Measurements from ENCODE around the gene CHST15.
A peak's percentile ranks its signal among the peaks of the same experiment; 100 is the strongest.

Gene CHST15

DNA sequence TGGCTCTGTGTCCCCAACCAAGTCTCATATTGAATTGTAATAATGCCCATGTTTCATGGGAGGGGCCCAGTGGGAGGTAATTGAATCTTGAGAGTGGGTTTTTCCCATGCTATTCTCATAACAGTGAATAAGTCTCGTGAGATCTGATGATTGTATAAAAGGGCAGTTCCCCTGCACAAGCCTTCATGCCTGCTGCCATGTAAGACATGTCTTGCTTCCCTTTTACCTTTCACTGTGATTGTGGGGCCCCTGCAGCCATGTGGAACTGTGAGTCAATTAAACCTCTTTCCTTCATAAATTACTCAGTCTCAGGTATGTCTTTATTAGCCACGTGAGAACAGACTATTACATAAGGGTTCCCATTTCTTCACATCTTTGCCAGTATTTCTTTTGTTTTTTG lies 104.7 kb downstream of the CHST15 start:
- TF ChIP-seq, protein P1, sequence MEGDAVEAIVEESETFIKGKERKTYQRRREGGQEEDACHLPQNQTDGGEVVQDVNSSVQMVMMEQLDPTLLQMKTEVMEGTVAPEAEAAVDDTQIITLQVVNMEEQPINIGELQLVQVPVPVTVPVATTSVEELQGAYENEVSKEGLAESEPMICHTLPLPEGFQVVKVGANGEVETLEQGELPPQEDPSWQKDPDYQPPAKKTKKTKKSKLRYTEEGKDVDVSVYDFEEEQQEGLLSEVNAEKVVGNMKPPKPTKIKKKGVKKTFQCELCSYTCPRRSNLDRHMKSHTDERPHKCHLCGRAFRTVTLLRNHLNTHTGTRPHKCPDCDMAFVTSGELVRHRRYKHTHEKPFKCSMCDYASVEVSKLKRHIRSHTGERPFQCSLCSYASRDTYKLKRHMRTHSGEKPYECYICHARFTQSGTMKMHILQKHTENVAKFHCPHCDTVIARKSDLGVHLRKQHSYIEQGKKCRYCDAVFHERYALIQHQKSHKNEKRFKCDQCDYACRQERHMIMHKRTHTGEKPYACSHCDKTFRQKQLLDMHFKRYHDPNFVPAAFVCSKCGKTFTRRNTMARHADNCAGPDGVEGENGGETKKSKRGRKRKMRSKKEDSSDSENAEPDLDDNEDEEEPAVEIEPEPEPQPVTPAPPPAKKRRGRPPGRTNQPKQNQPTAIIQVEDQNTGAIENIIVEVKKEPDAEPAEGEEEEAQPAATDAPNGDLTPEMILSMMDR (IDR thresholded peaks at IDR 0.05) = no peak

DNA sequence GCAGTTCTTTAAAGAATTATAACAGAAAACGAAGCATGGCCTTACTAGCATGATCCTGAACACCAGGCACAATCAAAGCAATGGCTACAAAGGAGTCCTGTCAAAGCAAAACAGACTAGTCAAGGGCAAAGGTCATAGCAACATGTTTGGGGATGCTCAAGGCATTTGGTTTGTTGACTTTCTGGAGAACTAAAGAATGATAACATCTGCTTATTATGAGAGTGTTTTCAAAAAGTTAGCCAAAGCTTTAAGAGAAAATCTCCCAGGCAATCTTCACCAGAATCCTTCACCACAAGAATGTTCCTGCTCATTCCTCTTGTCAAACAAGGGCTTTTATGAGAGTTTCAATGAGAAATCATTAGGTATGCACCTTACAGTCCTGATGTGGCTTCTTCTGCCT lies 106.7 kb downstream of the CHST15 start:
- TF ChIP-seq, protein P1 (IDR thresholded peaks at IDR 0.05) = no peak

DNA sequence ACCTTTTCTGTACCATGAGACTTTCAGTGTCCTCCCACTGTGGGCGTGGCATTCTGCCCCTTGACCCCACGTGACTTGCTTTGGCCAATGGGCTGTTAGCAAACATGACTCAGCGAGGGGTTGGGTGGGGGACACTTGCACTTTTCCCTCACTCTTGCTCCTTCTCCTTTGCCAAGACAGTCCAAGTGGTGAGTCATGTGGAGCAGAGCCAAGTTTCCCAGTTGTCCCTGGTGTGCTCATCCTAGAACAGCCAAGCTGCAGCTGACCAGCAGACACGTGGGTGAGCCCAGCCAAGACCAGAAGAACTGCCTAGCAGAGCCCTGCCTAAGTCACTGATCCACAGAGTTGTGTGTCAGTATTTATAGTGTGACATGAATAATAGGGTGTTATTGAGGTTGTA lies 119.0 kb downstream of the CHST15 start:
- TF ChIP-seq, protein P1 (IDR thresholded peaks at IDR 0.05) = no peak

DNA sequence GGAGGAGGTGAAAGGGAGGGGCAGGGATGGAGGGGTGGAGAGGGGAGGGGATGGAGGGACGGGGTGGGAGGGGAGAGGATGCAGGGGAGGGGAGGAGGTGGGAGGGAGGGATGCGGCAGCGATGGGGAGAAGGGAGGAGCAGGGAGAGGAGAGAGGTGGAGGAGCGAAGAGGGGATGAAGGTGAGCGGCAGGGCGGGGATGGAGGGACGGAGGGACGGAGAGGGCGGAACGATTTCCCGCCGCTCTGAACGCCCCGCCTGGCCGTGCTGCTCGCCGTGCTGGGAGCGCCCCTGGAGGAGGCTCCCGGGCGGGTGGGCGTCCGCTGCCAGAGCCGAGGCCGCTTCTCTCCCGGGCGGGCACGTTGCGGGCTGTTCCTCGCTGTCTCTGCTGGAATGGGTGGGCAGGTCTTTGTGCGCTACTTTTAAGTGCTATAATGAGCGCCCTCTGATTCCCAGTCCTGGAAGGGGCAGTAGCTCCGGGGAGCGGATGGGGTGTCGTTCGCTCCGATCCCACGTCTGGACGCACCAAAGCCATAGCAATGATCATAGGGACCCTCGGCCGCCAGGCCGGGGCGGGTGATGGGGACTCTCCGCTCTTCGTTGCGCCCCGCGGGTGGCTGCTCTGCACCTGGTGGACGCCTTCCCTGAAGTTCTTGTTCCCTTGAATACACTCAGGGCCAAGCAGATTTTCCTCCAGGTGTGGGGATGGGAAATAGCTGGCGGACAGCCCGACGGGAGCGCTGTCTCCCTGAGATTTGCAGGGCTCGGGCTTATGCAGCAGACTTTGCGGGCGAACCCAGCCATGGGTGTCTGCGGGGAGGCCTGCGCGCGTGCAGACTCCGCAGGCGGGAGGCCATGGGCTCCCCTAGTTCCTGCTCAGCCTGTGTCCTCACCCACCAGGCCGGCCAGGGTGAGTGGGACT lies 120.7 kb downstream of the CHST15 start:
- TF ChIP-seq, protein P1 (IDR thresholded peaks at IDR 0.05) = no peak

DNA sequence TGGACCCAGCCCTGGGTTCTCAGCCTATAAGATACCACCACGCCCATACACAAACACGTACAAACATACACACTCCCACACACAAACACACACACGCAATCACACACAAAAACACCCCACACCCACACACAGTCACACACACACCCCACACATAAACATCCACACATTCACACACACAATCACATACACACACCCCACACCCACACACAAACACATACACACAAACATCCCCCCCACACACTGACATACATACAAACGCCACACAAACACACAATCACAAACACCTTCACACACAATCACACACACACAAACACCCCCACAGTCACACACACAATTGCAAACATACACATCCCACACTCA lies 122.5 kb downstream of the CHST15 start:
- TF ChIP-seq, protein P1 (IDR thresholded peaks at IDR 0.05) = no peak

DNA sequence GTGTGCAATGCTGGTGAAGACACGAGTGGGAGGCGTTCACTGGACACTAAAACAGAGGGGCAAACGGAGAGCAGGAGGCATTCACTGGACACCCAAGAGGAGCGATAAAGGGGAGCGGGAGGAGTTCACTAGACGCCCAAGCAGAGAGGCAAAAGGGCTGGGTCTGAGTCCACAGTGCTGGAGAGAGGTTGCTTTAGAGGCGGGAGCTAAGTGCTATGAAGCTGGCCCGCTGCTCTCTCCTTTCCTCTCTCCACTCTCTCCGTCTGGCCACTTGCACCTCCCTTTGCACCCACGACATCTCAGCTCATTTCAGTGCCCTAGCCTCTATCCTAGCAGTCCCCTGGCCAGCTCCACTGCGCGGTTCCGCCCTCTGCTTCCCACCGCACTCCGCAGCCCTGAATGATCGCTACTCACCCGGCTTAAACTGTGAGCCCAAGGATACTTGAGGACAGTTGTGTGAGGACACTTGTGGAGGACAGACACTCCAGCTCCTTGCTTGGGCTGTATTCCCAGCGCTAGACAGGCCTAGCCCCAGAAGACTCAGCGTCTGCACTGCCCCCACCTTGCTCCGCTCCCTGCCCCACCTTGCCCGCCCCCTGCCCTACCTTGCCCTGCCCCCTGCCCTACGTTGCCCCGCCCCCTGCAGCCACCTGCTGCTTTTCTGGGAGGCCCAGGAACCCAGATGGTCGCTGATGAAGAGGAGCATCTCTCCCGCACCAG lies 123.0 kb downstream of the CHST15 start:
- TF ChIP-seq, protein P1 (IDR thresholded peaks at IDR 0.05) = no peak

DNA sequence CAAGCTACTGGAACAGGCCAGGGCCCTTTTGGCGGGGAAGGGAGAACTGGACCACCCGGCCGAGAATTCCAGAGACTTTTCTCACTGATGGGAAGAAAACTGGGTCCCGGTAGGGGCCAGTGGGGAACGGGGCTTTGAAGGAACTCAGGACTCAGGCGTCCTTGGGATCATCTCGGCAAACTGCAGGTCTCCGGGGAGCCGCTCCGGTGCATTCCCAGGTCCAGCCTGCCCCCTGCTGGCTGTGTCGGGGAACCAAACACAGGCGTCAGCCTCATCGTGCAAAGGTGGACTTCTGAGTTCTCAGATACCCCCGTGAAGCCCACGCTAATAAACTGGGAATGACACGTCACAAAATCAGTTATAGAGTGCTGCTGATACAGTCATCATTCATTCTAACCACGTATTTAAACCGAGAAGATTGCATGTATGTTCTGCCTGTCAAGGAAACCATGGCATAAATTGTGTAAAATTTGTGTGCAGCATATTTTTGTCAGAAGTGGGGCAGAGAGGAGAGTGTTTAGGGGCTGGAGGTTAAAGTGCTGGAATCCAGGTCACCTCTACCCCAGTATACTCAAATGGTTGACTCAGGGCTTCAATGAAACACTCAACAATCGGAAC lies 125.7 kb downstream of the CHST15 start:
- TF ChIP-seq, protein P1 (IDR thresholded peaks at IDR 0.05) = peak; percentile 89
